Heart left ventricle (tissue), 13 donors: ENCODE results near the gene ARMC5.

Experiments
- POLR2A ChIP-seq, 2 donors: fragments of 450-650 bp; IDR thresholded peaks; one replicate each; pipeline ENCODE4 v1.6.1; 2017; ENCODE audit warnings: antibody characterized with exemption in 2 of 2, mild to moderate bottlenecking in 2 of 2, moderate library complexity in 2 of 2
- TF ChIP-seq, protein P1 (sequence below), 12 donors: fragments of 200-600 bp; sonication (generic) in 4 of 12; IDR thresholded peaks; one replicate each; pipeline versions ENCODE4 v1.5.0 to v1.8.0; 2018 to 2022; ENCODE audit warnings: antibody characterized with exemption in 12 of 12, mild to moderate bottlenecking in 5 of 12
- donor health status: ischemic (EF 13 %, LVEDD 7.1; RV severe dilation, severe dysfunction).
- donor health status: DM: no; HTN: yes; CAD: no.
- donor health status: DM: no; HTN: no; CAD: no.
- donor health status: ischemic (EF 25% LVEDD 6.9; RV normal size, moderate dysfunction).
- donor health status: ischemic (EF 25% LVEDD 5.7; RV mildly dilated, moderate dysfunction).
- donor health status: ischemic (EF 35%, LVEDD 5.7; RV mildly dilated, moderate dysfunction).
- donor health status: nonischemic (EF 11% LVEDD 7.7; RV severe dilation, severe dysfunction).
- donor health status: DM: yes; HTN: yes; CAD: no.
- donor health status: PGD.
- donor health status: ischemic (EF 29% LVEDD 5.4; RV normal size, mild dysfunction).
- donor health status: nonischemic (EF 23%, LVEDD 6.1; RV moderate dilation, normal function).

DNA sequence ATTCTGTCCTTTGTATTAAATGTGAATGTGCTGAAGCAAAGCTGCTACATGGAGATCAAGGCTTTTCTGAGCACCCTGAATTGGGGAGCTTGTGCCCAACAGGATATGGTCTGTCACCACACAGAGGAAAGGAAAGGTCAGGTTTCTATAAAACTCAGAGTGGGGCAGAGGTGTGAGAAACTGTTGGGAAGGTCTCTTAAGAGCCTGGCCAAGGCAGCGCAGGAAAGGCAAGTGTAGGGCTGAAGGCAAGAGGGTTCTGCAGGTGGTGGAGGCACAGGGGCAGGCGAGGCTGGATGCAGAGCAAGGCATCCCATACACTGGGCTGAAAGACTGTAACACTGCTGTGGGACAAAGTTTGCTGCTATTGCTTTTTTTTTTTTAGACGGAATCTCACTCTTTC is 39.3 kb upstream of the ARMC5 start:
- TF ChIP-seq, protein P1, sequence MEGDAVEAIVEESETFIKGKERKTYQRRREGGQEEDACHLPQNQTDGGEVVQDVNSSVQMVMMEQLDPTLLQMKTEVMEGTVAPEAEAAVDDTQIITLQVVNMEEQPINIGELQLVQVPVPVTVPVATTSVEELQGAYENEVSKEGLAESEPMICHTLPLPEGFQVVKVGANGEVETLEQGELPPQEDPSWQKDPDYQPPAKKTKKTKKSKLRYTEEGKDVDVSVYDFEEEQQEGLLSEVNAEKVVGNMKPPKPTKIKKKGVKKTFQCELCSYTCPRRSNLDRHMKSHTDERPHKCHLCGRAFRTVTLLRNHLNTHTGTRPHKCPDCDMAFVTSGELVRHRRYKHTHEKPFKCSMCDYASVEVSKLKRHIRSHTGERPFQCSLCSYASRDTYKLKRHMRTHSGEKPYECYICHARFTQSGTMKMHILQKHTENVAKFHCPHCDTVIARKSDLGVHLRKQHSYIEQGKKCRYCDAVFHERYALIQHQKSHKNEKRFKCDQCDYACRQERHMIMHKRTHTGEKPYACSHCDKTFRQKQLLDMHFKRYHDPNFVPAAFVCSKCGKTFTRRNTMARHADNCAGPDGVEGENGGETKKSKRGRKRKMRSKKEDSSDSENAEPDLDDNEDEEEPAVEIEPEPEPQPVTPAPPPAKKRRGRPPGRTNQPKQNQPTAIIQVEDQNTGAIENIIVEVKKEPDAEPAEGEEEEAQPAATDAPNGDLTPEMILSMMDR (IDR thresholded peaks at IDR 0.05) = no peak
- TF ChIP-seq POLR2A (IDR thresholded peaks at IDR 0.05) = no peak
